GM18907 (cell line): ENCODE measurements around the gene KREMEN2.

Source experiments
- ATAC-seq: cut with Tn5 transposase; IDR thresholded peaks from one replicate; pipeline ENCODE4 v1.9.1; 2021; ENCODE audit warnings: mild to moderate bottlenecking, moderate library complexity; ENCODE audit not compliant: unreplicated experiment

The KREMEN2 gene

GRCh38 chr16:2976201-2976600, 12.1 kb downstream of the KREMEN2 start:
- no peak for ATAC-seq

- ATAC-seq, result no peak
These were observed 12.6 kb downstream of the KREMEN2 start for GRCh38 chr16:2976673-2977072.

GRCh38 chr16:2977440-2977839, 13.4 kb downstream of the KREMEN2 start:
- no peak for ATAC-seq

- peak; percentile 8 for ATAC-seq
These were observed 15.7 kb downstream of the KREMEN2 start for GRCh38 chr16:2979669-2980226.

- ATAC-seq, result peak; percentile 70
These were observed 16.4 kb downstream of the KREMEN2 start, which contains the start of gene PKMYT1 for GRCh38 chr16:2980227-2981176. Gene PKMYT1 (minus strand): TSS chr16:2980446. CDS start chr16:2979657, 789 bp downstream.

- no peak for ATAC-seq
These were observed 17.3 kb downstream of the KREMEN2 start for GRCh38 chr16:2981177-2981898.

GRCh38 chr16:2981899-2982250, 17.8 kb downstream of the KREMEN2 start:
- no peak for ATAC-seq

- no peak for ATAC-seq
These were observed 18.3 kb downstream of the KREMEN2 start for GRCh38 chr16:2982402-2982801.

- no peak for ATAC-seq
These were observed 19.6 kb downstream of the KREMEN2 start for GRCh38 chr16:2983706-2984136.

- no peak for ATAC-seq
These were observed 21.4 kb downstream of the KREMEN2 start for GRCh38 chr16:2985462-2985861.

GRCh38 chr16:2985893-2986355, 21.8 kb downstream of the KREMEN2 start:
- ATAC-seq, result no peak

GRCh38 chr16:2986623-2987188, 22.6 kb downstream of the KREMEN2 start:
- ATAC-seq, result no peak

GRCh38 chr16:2987286-2987685, 23.2 kb downstream of the KREMEN2 start:
- ATAC-seq, result no peak

- no peak for ATAC-seq
These were observed 23.8 kb downstream of the KREMEN2 start for GRCh38 chr16:2987833-2988232.

GRCh38 chr16:2988590-2989099, 24.6 kb downstream of the KREMEN2 start:
- ATAC-seq, result no peak

GRCh38 chr16:2990891-2991290, 26.8 kb downstream of the KREMEN2 start:
- no peak for ATAC-seq

GRCh38 chr16:2991566-2992261, 27.6 kb downstream of the KREMEN2 start:
- ATAC-seq, result no peak

GRCh38 chr16:2992383-2993081, 28.5 kb downstream of the KREMEN2 start:
- ATAC-seq, result no peak

GRCh38 chr16:2996298-2996697, 32.2 kb downstream of the KREMEN2 start:
- no peak for ATAC-seq

GRCh38 chr16:2999929-3000328, 35.9 kb downstream of the KREMEN2 start:
- ATAC-seq, result no peak
